GM21576 (cell line): Measurements from ENCODE around the gene CDK5RAP1.
A peak's percentile ranks its signal among the peaks of the same experiment; 100 is the strongest.

Experiments used
- ATAC-seq: cut with Tn5 transposase; IDR thresholded peaks from one replicate; pipeline ENCODE4 v1.9.1; 2021; ENCODE audit warnings: mild to moderate bottlenecking, moderate library complexity; ENCODE audit not compliant: unreplicated experiment

The CDK5RAP1 gene

GRCh38 chr20:33387177-33387576 lies 14.1 kb downstream of the CDK5RAP1 start:
- ATAC-seq: no peak

GRCh38 chr20:33386673-33387072 lies 14.6 kb downstream of the CDK5RAP1 start:
- no peak for ATAC-seq

GRCh38 chr20:33377366-33377765 lies 24.0 kb downstream of the CDK5RAP1 start:
- no peak for ATAC-seq

- ATAC-seq: no peak
These were observed 27.3 kb downstream of the CDK5RAP1 start for GRCh38 chr20:33373735-33374605.

- no peak for ATAC-seq
These were observed 28.3 kb downstream of the CDK5RAP1 start for GRCh38 chr20:33372993-33373441.

- no peak for ATAC-seq
These were observed 31.0 kb downstream of the CDK5RAP1 start for GRCh38 chr20:33370291-33370690.

- no peak for ATAC-seq
These were observed 38.4 kb downstream of the CDK5RAP1 start for GRCh38 chr20:33362898-33363297.

- ATAC-seq: no peak
These were observed 41.7 kb downstream of the CDK5RAP1 start for GRCh38 chr20:33359399-33360261.

- ATAC-seq: no peak
These were observed 48.3 kb downstream of the CDK5RAP1 start for GRCh38 chr20:33353013-33353402.

GRCh38 chr20:33352258-33353012 lies 48.9 kb downstream of the CDK5RAP1 start:
- ATAC-seq: no peak

- ATAC-seq: no peak
These were observed 49.6 kb downstream of the CDK5RAP1 start for GRCh38 chr20:33351696-33352095.

- ATAC-seq: no peak
These were observed 51.8 kb downstream of the CDK5RAP1 start for GRCh38 chr20:33349493-33349892.

- ATAC-seq: no peak
These were observed 53.0 kb downstream of the CDK5RAP1 start for GRCh38 chr20:33348136-33348937.

GRCh38 chr20:33345342-33345741 lies 56.0 kb downstream of the CDK5RAP1 start:
- no peak for ATAC-seq

- no peak for ATAC-seq
These were observed 57.8 kb downstream of the CDK5RAP1 start for GRCh38 chr20:33343521-33343920.

- no peak for ATAC-seq
These were observed 61.7 kb downstream of the CDK5RAP1 start for GRCh38 chr20:33339515-33340058.

GRCh38 chr20:33338467-33339258 lies 62.7 kb downstream of the CDK5RAP1 start:
- ATAC-seq: no peak

GRCh38 chr20:33337531-33338165 lies 63.7 kb downstream of the CDK5RAP1 start:
- ATAC-seq: peak; percentile 46

GRCh38 chr20:33337119-33337518 lies 64.2 kb downstream of the CDK5RAP1 start:
- no peak for ATAC-seq
